ENCODE data around the gene ELOVL2. TPM values are rescaled to one million over a fixed set of nuclear protein-coding genes. Genes with fewer than 3 reads are reported as not detected.

Gene ELOVL2
- total RNA-seq, 4 donors from 2014 or later, result 0.14 to 0.16 TPM; not detected in 2

DNA sequence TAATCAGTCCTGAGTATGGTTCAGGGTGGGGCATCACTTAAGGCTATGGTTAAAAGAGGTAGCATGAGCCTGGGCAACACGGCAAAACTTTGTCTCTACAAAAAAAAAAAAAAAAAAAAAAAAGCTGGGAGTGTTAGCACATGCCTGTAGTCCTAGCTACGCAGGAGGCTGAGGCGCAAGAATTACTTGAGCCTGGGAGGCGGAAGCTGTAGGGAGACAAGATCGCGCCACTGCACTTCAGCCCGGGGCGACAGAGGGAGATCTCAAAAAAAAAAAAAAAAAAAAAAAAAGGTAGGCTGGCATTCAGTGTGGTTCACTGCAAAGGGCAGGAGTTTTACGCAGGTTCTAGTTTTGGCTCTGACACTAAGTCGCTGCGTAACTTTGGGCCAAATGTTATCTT lies 15.1 kb downstream of the ELOVL2 start:
- DNase-seq, result no peak
- intact Hi-C loops (cut with DNase I; ENCODE audit: low total_unique reads), result no loop called here
- Histone ChIP-seq H3K4me3 (no peak overlapping the region), H3K27ac (no peak overlapping the region), H3K27me3 (peaks cover 35% of the 10 kb centered on the region), H3K36me3 (no peaks in the 10 kb centered on the region), H3K9me3 (no peaks in the 10 kb centered on the region), H3K4me1 (no peaks in the 10 kb centered on the region)
- TF ChIP-seq EP300 (IDR thresholded peaks at IDR 0.05; ENCODE audit: low read depth) (no peak), POLR2AphosphoS5 (IDR thresholded peaks at IDR 0.05) (no peak), POLR2A (IDR thresholded peaks at IDR 0.05) (no peak)
- TF ChIP-seq, protein P1, sequence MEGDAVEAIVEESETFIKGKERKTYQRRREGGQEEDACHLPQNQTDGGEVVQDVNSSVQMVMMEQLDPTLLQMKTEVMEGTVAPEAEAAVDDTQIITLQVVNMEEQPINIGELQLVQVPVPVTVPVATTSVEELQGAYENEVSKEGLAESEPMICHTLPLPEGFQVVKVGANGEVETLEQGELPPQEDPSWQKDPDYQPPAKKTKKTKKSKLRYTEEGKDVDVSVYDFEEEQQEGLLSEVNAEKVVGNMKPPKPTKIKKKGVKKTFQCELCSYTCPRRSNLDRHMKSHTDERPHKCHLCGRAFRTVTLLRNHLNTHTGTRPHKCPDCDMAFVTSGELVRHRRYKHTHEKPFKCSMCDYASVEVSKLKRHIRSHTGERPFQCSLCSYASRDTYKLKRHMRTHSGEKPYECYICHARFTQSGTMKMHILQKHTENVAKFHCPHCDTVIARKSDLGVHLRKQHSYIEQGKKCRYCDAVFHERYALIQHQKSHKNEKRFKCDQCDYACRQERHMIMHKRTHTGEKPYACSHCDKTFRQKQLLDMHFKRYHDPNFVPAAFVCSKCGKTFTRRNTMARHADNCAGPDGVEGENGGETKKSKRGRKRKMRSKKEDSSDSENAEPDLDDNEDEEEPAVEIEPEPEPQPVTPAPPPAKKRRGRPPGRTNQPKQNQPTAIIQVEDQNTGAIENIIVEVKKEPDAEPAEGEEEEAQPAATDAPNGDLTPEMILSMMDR (IDR thresholded peaks at IDR 0.05), result no peak
- in situ Hi-C loops (cut with MboI; ENCODE audit: low pct_ligation_motif_present in 1 of 4, low pct_unique_long_range_greater_than_20kb in 1 of 4, low sequenced_read_pairs in 3 of 4), result no loop called here
- WGBS, 2 donors (ENCODE audit: low coverage in 1 of 2), result 90 to 94% methylated on average over 11 of the region's 11 CpGs

DNA sequence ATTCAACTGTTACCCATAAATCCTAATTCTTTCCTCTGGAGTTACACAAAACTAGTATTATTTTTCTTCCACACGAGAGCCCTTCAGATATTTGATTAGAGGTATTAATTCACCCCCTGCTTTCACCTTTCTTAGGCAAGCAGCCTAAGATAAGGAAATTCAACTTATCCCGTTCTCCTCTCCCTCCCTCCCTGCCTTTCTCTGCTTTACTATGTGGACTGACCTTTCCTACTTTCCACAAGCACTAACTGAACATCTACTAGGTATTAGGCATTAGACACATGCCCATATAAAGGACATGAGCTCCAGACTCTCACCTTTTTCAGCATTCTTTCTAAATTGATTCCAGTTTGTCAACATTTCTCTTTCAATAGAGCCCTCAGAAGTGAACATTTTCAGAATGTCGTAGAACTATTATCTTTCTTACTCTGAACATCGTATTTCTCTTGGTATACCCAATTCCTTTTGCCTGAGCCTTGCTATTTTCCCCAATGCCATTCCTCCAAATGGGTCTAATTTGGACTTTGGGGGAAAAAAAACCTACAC lies 16.5 kb downstream of the ELOVL2 start:
- WGBS, 2 donors (ENCODE audit: low coverage in 1 of 2), result 83% methylated on average over 3 to 4 of the region's 4 CpGs
- intact Hi-C loops (cut with DNase I; ENCODE audit: low total_unique reads), result no loop called here

DNA sequence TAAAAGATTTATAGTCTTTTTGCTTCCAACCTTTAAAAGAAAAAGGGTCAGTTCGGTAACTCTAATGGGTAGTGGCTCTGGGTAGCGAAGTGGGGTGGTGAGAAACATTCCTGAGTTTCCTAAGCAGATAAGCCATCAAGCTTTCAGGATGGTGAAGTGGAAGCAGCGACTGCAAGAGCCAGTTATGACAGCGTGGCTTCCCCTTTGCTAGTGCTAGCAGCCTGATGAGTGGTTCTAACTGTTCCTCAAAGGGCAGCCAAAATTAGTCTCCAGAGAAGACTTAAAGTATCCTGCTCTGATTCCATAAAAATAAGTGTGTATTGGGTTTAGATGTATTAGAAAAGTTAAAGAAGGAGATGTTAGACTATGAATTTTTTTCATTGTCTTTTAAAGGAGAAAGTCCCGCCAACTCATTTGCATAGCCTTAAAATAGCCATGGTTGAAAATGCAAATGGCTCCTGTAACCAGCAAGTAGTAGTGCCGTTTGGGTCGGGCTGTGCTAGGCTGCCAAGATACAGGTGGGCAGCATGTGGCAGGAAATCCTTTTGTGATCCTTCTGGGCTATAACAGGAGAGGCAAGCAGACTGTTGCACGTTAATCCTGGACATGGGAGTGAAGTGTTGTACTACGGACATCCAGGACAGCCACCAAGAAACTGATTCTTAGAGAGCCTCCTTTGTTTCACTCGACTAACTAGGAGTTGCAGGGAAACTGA lies 18.0 kb downstream of the ELOVL2 start:
- WGBS, 2 donors (ENCODE audit: low coverage in 1 of 2), result 35 to 44% methylated on average over 8 to 10 of the region's 10 CpGs
- DNase-seq, result no peak
- TF ChIP-seq, protein P1 (IDR thresholded peaks at IDR 0.05), result no peak
- TF ChIP-seq EP300 (IDR thresholded peaks at IDR 0.05; ENCODE audit: low read depth) (no peak), POLR2A (IDR thresholded peaks at IDR 0.05) (no peak), POLR2AphosphoS5 (IDR thresholded peaks at IDR 0.05) (no peak)
- intact Hi-C loops (cut with DNase I; ENCODE audit: low total_unique reads) (no loop called here), in situ Hi-C loops (cut with MboI; ENCODE audit: low pct_ligation_motif_present in 1 of 4, low pct_unique_long_range_greater_than_20kb in 1 of 4, low sequenced_read_pairs in 3 of 4) (no loop called here)
- H3K36me3 ChIP-seq, result no peaks in the 10 kb centered on the region
- no peaks in the 10 kb centered on the region for H3K9me3 ChIP-seq
- H3K27ac ChIP-seq, result no peak overlapping the region
- H3K4me1 ChIP-seq, result no peaks in the 10 kb centered on the region
- peaks cover 39% of the 10 kb centered on the region for H3K27me3 ChIP-seq
- no peak overlapping the region for H3K4me3 ChIP-seq

More for the DNA sequence above, 16.5 kb downstream of the ELOVL2 start:
- no peak overlapping the region for H3K27ac ChIP-seq
- H3K4me3 ChIP-seq, result no peak overlapping the region
- H3K27me3 ChIP-seq, result peaks cover 39% of the 10 kb centered on the region
- in situ Hi-C loops (cut with MboI; ENCODE audit: low pct_ligation_motif_present in 1 of 4, low pct_unique_long_range_greater_than_20kb in 1 of 4, low sequenced_read_pairs in 3 of 4), result no loop called here
- TF ChIP-seq EP300 (IDR thresholded peaks at IDR 0.05; ENCODE audit: low read depth), result no peak
- TF ChIP-seq, protein P1 (IDR thresholded peaks at IDR 0.05), result no peak
- TF ChIP-seq POLR2AphosphoS5 (IDR thresholded peaks at IDR 0.05), result no peak
- TF ChIP-seq POLR2A (IDR thresholded peaks at IDR 0.05), result no peak
- no peaks in the 10 kb centered on the region for H3K36me3 ChIP-seq
- no peaks in the 10 kb centered on the region for H3K9me3 ChIP-seq
- DNase-seq, result no peak
- no peaks in the 10 kb centered on the region for H3K4me1 ChIP-seq

DNA sequence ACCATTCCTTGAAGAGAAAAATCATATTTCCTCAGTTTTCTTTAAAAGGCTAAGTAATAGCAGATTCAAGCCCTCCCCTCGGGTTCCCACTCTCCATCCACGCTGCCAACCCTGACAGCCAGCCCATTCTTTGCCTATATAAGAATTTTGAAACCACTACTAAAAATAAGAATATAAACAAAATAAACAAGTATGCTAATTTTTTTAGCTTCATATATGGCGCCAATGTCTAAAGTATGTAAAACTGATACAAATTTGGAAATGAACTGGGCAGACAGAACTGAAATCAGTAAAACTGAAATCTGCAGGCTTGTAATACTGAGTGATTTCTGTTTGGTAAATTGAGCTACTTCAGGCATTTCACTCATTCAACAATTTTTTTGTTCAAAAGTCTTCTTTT lies 19.0 kb downstream of the ELOVL2 start:
- in situ Hi-C loops (cut with MboI; ENCODE audit: low pct_ligation_motif_present in 1 of 4, low pct_unique_long_range_greater_than_20kb in 1 of 4, low sequenced_read_pairs in 3 of 4), result no loop called here
- H3K27me3 ChIP-seq, result peaks cover 39% of the 10 kb centered on the region
- no peak overlapping the region for H3K27ac ChIP-seq
- H3K9me3 ChIP-seq, result no peaks in the 10 kb centered on the region
- WGBS, 2 donors (ENCODE audit: low coverage in 1 of 2), result 73 to 88% methylated on average over 3 of the region's 3 CpGs
- DNase-seq, result no peak
- no peaks in the 10 kb centered on the region for H3K4me1 ChIP-seq
- H3K4me3 ChIP-seq, result no peak overlapping the region
- TF ChIP-seq EP300 (IDR thresholded peaks at IDR 0.05; ENCODE audit: low read depth) (no peak), POLR2A (IDR thresholded peaks at IDR 0.05) (no peak), POLR2AphosphoS5 (IDR thresholded peaks at IDR 0.05) (no peak)
- TF ChIP-seq, protein P1 (IDR thresholded peaks at IDR 0.05), result no peak
- intact Hi-C loops (cut with DNase I; ENCODE audit: low total_unique reads), result no loop called here
- H3K36me3 ChIP-seq, result no peaks in the 10 kb centered on the region

All from transverse colon (tissue), 4 donors.